HepG2 (cell line): ENCODE data around the gene ANK3. TPM values are rescaled to one million over a fixed set of nuclear protein-coding genes. Genes with fewer than 3 reads are reported as not detected.

ENCODE experiments used
- ATAC-seq: fragments of 200-7000 bp; cut with Tn5 transposase; 3 replicates; pipeline ENCODE4 v1.9.1; 2020; ENCODE audit warnings: mild to moderate bottlenecking, moderate library complexity
- BruUV-seq: library from RNA; stranded (reverse); fragments of 400-500 nt; replicated peaks from 2 replicates; lab custom pipeline; 2021; lab: Mats Ljungman, UMichigan
- CTCF ChIA-PET: fragments of 300-600 bp; formaldehyde crosslinking; extraction: SDS; loops from one replicate; lab custom pipeline; 2021; ENCODE audit warnings: low total read pairs, inconsistent platforms, low intra/inter-chr PET ratio; lab: Yijun Ruan, JAX
- POLR2A ChIA-PET: fragments of 350-600 bp; sonication (Branson Sonifier 250); formaldehyde crosslinking; loops from one replicate; lab custom pipeline; 2020; ENCODE audit warnings: antibody characterized with exemption, inconsistent platforms; lab: Yijun Ruan, JAX
- DNase-seq: peaks from one replicate; pipeline ENCODE4 v3.0.0-alpha.2; 2015; ENCODE audit warnings: low spot score
- FAIRE-seq: peaks from 3 replicates; lab custom pipeline; 2011; peaks lifted over from hg19 to GRCh38; lab: Jason Lieb, UNC
- H2AFZ ChIP-seq: one replicate; pipeline ENCODE4 v1.6.1; 2011; ENCODE audit warnings: low read length, inconsistent platforms
- H3K27ac ChIP-seq: fragments of 300-600 bp; 3 replicates; pipeline ENCODE4 v1.8.0; 2011; ENCODE audit warnings: mixed run types, mild to moderate bottlenecking, mixed read lengths, low read length, inconsistent platforms; ENCODE audit not compliant: insufficient read depth; ENCODE audit errors: extremely low read length
- H3K27me3 ChIP-seq, 2 experiments: fragments of 200-600 bp in 1 of 2; 2 replicates in 1 of 2; 3 replicates in 1 of 2; pipeline versions ENCODE4 v1.6.0 to v1.8.0; 2011; ENCODE audit warnings: low read length in 2 of 2, mild to moderate bottlenecking in 2 of 2, moderate library complexity in 2 of 2, inconsistent platforms in 1 of 2; ENCODE audit not compliant: insufficient read depth in 2 of 2, control insufficient read depth in 1 of 2
- H3K36me3 ChIP-seq, 2 experiments: fragments of 200-600 bp in 1 of 2; replicated peaks in 1 of 2; 2 replicates in 1 of 2; 3 replicates in 1 of 2; pipeline versions ENCODE4 v1.5.1 to v1.8.0; 2011; ENCODE audit warnings: low read length in 2 of 2, inconsistent platforms in 1 of 2; ENCODE audit not compliant: insufficient read depth in 2 of 2, control insufficient read depth in 1 of 2
- H3K4me1 ChIP-seq: 2 replicates; pipeline ENCODE4 v1.5.1; 2012; ENCODE audit warnings: low read length, inconsistent platforms; ENCODE audit not compliant: insufficient read depth
- H3K4me2 ChIP-seq: 2 replicates; pipeline ENCODE4 v1.6.0; 2011; ENCODE audit warnings: low read depth, low read length, inconsistent platforms
- H3K4me3 ChIP-seq, 3 experiments: fragments of 200-600 bp in 1 of 3; sonication (generic), shearing (Covaris generic) in 1 of 3; replicated peaks in 1 of 3; 2 replicates each; pipeline ENCODE4 v1.5.1; 2011 to 2016; ENCODE audit warnings: low read length in 3 of 3, inconsistent platforms in 2 of 3, low read depth in 2 of 3, mild to moderate bottlenecking in 2 of 3, control low read depth in 1 of 3, mixed read lengths in 1 of 3; ENCODE audit not compliant: insufficient read depth in 1 of 3
- H3K79me2 ChIP-seq: one replicate; pipeline ENCODE4 v1.6.1; 2011; ENCODE audit warnings: low read length, inconsistent platforms; ENCODE audit not compliant: insufficient read depth
- H3K9ac ChIP-seq: 2 replicates; pipeline ENCODE4 v1.6.0; 2011; ENCODE audit warnings: mild to moderate bottlenecking, low read depth, low read length, inconsistent platforms; ENCODE audit not compliant: insufficient read depth
- H3K9me3 ChIP-seq: 2 replicates; pipeline ENCODE4 v1.5.1; 2012; ENCODE audit warnings: mild to moderate bottlenecking, low read length
- H4K20me1 ChIP-seq: 2 replicates; pipeline ENCODE4 v1.6.0; 2011; ENCODE audit warnings: inconsistent platforms, mild to moderate bottlenecking, low read length, moderate library complexity; ENCODE audit not compliant: insufficient read depth
- DMAP1 ChIP-seq: IDR thresholded peaks from 2 replicates; pipeline ENCODE4 v1.6.1; 2016
- MAFF ChIP-seq: IDR thresholded peaks from 2 replicates; pipeline ENCODE4 v1.6.1; 2011; ENCODE audit warnings: low read depth, low read length, improper control_type of control experiment
- MAFK ChIP-seq, 2 experiments: IDR thresholded peaks in 1 of 2; conservative IDR thresholded peaks in 1 of 2; 2 replicates each; pipeline ENCODE4 v1.6.1; 2011; ENCODE audit warnings: improper control_type of control experiment in 2 of 2, low read length in 2 of 2
- MBD4 ChIP-seq: IDR thresholded peaks from 2 replicates; pipeline ENCODE4 v1.6.1; 2012; ENCODE audit warnings: low read length, inconsistent platforms, borderline replicate concordance
- NFE2 ChIP-seq: sonication (generic); formaldehyde crosslinking; IDR thresholded peaks from 2 replicates; pipeline ENCODE4 v1.4.0; 2020; ENCODE audit warnings: missing genetic modification reagents
- ZNF407 ChIP-seq: sonication (generic); formaldehyde crosslinking; IDR thresholded peaks from one replicate; pipeline ENCODE4 v1.5.1; 2020; ENCODE audit warnings: mild to moderate bottlenecking, missing genetic modification reagents; ENCODE audit errors: not compliant biosample characterization
- ZNF674 ChIP-seq: sonication (generic); formaldehyde crosslinking; IDR thresholded peaks from 2 replicates; pipeline ENCODE4 v1.5.0; 2020; ENCODE audit warnings: low read depth, mild to moderate bottlenecking, missing genetic modification reagents
- ZNF7 ChIP-seq: IDR thresholded peaks from 2 replicates; pipeline ENCODE4 v1.6.1; 2016; ENCODE audit warnings: missing biosample characterization, missing genetic modification reagents
- ZNF737 ChIP-seq: sonication (generic); formaldehyde crosslinking; IDR thresholded peaks from 2 replicates; pipeline ENCODE4 v1.5.0; 2020; ENCODE audit warnings: missing genetic modification reagents, mild to moderate bottlenecking, borderline replicate concordance
- ZNF740 ChIP-seq: sonication (generic); formaldehyde crosslinking; IDR thresholded peaks from 2 replicates; pipeline ENCODE4 v1.4.0; 2020; ENCODE audit warnings: missing genetic modification reagents
- WGBS: methylation state at CpG from one replicate; pipeline ENCODE4 v1.1.6; 2017; ENCODE audit warnings: low lambda C conversion rate; 5-methylcytosine and 5-hydroxymethylcytosine counted together
- in situ Hi-C: cut with HindIII; loops from 2 replicates; pipeline ENCODE4 v1.10.0; 2017; ENCODE audit warnings: low pct_unique_long_range_greater_than_20kb; ENCODE audit not compliant: extremely low pct_ligation_motif_present
- intact Hi-C: fragments of 100-400 bp; cut with micrococcal nuclease; formaldehyde crosslinking; loops from one replicate; pipeline ENCODE4 v1.10.0; 2022; ENCODE audit not compliant: unreplicated experiment
- polyA plus RNA-seq, 8 experiments: library from polyadenylated mRNA; depleted of rRNA in 3 of 8; stranded (reverse) in 7 of 8; unstranded in 1 of 8; fragments of >200 nt; fragmentation: Illumina TruSeq in 4 of 8; extraction: Trizol in 4 of 8; gene quantifications; 2 replicates each; pipeline versions ENCODE4 v1.2.1 to v1.2.3, GENCODE V29; 2011 to 2016; ENCODE audit warnings: low read depth in 4 of 8, missing spikeins in 1 of 8, mixed read lengths in 1 of 8; ENCODE audit not compliant: insufficient read depth in 1 of 8
- total RNA-seq, 5 experiments: library from RNA; depleted of rRNA; stranded (reverse); fragments of >200 nt; fragmentation: Illumina TruSeq; extraction: Trizol; gene quantifications; 2 replicates each; pipeline ENCODE4 v1.2.3, GENCODE V29; 2016; ENCODE audit warnings: low read depth in 1 of 5

The ANK3 gene
- total and polyA plus RNA-seq, 2 of the 13 experiments (the other 11 are each of a cell fraction or from before 2014, with no cell fraction given), result not detected

GRCh38 chr10:60169111-60169510 lies 220.6 kb downstream of the ANK3 start:
- intact Hi-C loops (no loop called here), in situ Hi-C loops (no loop called here)
- WGBS, result 17% methylated on average over 2 of the region's 2 CpGs
- CTCF ChIA-PET, result no interaction called here
- TF ChIP-seq DMAP1 (CRISPR knock-in tag) (no peak), MAFF (peak; percentile 70; the same call in 1 of the 2 replicates), MAFK (conservative IDR thresholded peaks at IDR 0.05 in 1 of 2, IDR thresholded peaks at IDR 0.05 in 1 of 2; ENCODE audit: low read length in 2 of 2) (peak; percentile 73 to 81)
- H3K4me3 ChIP-seq, result no peak overlapping the region
- H2AFZ ChIP-seq, result no peak overlapping the region
- no peaks in the 10 kb centered on the region for H3K79me2 ChIP-seq
- no TSS peak for BruUV-seq
- no peak overlapping the region for H3K9ac ChIP-seq
- no peak overlapping the region for H3K4me2 ChIP-seq
- no peaks in the 10 kb centered on the region for H3K27me3 ChIP-seq
- no peaks in the 10 kb centered on the region for H3K9me3 ChIP-seq
- H3K27ac ChIP-seq, result no peak overlapping the region
- H3K36me3 ChIP-seq, result no peaks in the 10 kb centered on the region
- H3K4me1 ChIP-seq, result no peaks in the 10 kb centered on the region
- DNase-seq (no peak), ATAC-seq (no peak), FAIRE-seq (no peak)
- POLR2A ChIA-PET, result no interaction called here
- no peaks in the 10 kb centered on the region for H4K20me1 ChIP-seq

GRCh38 chr10:60167050-60167449 lies 222.6 kb downstream of the ANK3 start:
- Histone ChIP-seq H3K9me3 (no peaks in the 10 kb centered on the region), H4K20me1 (no peaks in the 10 kb centered on the region), H3K27ac (no peak overlapping the region), H3K4me2 (no peak overlapping the region), H3K36me3 (no peaks in the 10 kb centered on the region), H3K4me1 (no peaks in the 10 kb centered on the region), H3K79me2 (no peaks in the 10 kb centered on the region), H3K27me3 (no peaks in the 10 kb centered on the region), H2AFZ (no peak overlapping the region), H3K4me3 (no peak overlapping the region), H3K9ac (no peak overlapping the region)
- no TSS peak for BruUV-seq
- intact Hi-C loops, result no loop called here
- ChIA-PET POLR2A (no interaction called here), CTCF (no interaction called here)
- no peak for DNase-seq
- no peak for ATAC-seq
- in situ Hi-C loops, result no loop called here
- no peak for FAIRE-seq
- 68% methylated on average over 4 of the region's 4 CpGs for WGBS
- no peak for TF ChIP-seq ZNF7 (CRISPR knock-in tag)
- TF ChIP-seq ZNF740, result no peak
- no peak for TF ChIP-seq NFE2 (CRISPR knock-in tag)
- no peak for TF ChIP-seq ZNF737
- no peak for TF ChIP-seq MBD4
- no peak for TF ChIP-seq ZNF407
- no peak for TF ChIP-seq ZNF674
